ENCODE measurements around the gene CEND1.

CEND1 gene

DNA sequence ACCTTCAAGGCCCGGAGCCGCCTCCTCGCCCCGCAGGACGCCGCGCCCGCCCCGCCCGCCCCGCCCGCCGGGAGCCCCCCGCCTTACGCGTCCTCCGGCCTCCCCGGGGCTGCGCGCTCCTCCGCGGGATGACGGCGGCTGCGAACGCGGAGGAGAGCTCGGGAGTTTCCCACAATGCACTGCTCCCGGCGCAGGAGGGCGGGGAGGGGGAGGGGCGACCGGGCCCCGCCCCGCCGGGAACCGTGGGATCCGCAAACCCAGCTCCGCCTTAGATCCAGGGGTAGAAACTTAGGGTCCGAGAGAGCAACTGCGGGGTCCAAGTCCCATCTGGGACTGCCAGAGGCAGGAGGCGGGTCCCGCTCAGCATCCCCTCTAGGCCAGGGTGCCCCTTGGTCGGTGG, at the start of gene CEND1:
Gene CEND1, minus strand, starts transcription at position 148 of the 400 bp plus-strand sequence. CDS start 1,514 bp downstream, outside the sequence.
- no peak for DNase-seq (ENCODE audit: insufficient read length, low spot score)

DNA sequence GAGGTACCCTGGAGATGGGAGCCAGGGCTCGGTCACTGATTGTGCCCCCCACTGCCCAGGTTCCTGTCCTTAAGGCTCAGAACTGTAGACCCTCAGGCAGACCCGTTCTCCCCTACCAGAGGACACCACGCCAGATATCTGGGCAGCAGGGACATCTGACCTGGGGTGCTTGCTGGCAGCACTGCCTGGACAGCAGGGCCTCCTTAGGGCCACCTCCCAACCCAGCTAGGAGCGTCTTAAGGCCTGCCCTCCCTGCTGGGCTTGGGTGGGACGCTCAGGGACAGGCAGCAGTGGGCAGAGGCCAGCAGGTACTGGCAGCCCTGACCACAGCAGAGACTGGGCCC, 49.4 kb upstream of the CEND1 start:
- FAIRE-seq (no peak), DNase-seq (ENCODE audit: insufficient read length, low spot score) (no peak)

More for the DNA sequence above, at the start of gene CEND1:
- FAIRE-seq = no peak

DNA sequence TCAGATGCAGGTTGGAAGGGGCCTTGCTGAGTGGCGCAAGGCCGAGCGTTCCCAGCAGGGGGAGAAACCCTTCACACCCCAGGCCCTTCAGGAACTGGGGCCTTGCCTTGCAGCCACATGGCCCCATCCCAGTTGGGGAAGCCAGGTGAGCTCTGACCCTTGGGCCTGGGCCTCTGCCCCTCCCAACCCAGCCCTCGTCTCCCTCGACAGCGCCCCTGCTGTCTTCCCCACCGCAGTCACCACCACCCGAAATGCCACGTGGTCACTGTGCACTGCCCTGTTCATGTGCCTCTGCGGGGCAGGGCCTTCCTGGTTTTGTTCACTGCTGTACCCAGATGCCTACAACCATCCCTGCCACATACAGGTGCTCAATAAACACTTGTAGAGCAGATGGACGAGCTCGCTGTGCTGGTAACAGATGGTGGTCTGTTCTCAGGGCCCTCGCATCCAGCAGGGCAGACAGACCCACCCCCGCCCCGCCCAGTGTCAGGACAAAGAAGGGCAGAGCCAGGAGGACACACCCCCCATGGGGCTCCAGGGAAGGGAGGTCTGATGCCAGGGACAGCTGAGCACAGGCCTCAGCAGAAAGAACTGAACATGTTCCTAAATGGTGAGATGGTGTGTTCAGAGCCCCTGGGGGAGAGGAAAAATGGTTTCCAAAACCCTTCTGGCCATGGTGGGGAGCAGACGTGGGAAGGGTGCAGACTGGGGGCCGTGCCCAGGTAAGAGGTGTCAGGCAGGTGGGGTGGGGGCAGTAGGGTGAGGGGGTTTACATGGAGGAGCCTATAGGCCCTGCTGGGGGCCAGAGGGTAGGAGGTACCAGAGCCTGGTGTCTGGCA, 48.8 kb upstream of the CEND1 start:
- FAIRE-seq = peak; percentile 57
- DNase-seq (ENCODE audit: insufficient read length, low spot score) = no peak

DNA sequence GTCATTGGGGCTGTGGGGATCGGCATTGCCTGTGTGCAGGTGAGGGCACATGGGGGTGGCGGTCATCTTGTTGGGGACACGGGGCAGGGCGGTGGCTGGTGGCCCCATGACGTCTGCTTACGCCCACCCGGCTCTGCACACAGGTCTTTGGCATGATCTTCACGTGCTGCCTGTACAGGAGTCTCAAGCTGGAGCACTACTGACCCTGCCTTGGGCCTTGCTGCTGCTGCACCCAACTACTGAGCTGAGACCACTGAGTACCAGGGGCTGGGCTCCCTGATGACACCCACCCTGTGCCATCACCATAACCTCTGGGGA, 48.1 kb upstream of the CEND1 start:
- FAIRE-seq (no peak), DNase-seq (ENCODE audit: insufficient read length, low spot score) (no peak)

DNA sequence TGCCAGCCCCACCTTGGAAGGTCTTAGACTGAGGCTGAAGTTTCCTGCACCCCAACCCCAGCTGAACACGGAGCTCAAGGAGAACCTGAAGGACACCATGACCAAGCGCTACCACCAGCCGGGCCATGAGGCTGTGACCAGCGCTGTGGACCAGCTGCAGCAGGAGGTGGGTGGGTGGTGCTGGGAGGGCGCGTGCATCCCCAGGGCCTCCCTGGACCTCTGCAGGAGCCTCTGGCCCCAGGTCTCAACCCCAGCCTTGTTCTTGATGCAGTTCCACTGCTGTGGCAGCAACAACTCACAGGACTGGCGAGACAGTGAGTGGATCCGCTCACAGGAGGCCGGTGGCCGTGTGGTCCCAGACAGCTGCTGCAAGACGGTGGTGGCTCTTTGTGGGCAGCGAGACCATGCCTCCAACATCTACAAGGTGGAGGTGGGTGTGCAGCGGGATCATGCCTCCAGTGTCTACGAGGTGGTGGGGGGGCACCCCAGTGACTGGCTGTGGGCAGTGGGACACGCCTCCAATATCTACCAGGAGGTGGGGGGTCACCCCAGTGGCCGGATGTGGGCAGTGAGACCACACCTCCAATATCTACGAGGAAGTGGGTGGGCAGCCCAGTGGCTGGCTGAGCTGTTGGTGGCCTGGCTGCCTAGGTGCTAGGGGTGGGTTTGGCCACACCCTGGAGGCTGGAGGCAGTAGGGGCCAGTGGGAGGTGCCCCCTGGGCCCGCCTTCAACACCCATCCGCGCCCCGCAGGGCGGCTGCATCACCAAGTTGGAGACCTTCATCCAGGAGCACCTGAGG, 47.5 kb upstream of the CEND1 start:
- FAIRE-seq (no peak), DNase-seq (ENCODE audit: insufficient read length, low spot score) (no peak)

DNA sequence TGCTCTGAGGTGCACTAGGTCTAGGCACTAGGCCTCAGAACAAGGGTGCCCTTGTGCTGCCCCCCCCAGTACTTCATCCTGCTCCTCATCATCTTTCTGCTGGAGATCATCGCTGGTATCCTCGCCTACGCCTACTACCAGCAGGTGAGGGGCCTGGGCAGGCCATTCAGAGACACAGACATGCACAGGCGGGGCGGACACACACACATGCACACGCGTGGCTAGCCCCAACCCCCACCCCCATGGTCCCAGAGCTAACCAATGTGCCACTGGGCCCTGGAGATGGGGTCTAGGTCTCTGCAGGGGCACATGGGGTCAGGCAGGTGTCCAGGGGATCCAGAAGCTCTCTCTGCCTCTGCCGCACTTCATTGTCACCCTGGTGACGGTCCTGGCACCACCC, 46.8 kb upstream of the CEND1 start:
- FAIRE-seq (no peak), DNase-seq (ENCODE audit: insufficient read length, low spot score) (no peak)

DNA sequence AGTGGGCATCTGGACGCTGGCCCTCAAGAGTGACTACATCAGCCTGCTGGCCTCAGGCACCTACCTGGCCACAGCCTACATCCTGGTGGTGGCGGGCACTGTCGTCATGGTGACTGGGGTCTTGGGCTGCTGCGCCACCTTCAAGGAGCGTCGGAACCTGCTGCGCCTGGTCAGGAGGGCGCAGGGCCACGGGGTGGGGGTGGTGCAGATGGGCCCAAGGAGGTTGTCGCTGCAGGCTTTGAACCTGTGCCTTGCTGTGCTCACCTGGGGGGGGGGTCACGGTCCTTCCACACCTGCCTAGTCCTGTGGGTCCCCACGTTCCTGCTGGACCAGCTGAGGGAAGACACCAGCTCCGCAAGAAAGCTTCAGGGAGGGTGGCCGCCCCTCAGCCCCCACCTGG, 46.4 kb upstream of the CEND1 start:
- DNase-seq (ENCODE audit: insufficient read length, low spot score) (no peak), FAIRE-seq (no peak)

DNA sequence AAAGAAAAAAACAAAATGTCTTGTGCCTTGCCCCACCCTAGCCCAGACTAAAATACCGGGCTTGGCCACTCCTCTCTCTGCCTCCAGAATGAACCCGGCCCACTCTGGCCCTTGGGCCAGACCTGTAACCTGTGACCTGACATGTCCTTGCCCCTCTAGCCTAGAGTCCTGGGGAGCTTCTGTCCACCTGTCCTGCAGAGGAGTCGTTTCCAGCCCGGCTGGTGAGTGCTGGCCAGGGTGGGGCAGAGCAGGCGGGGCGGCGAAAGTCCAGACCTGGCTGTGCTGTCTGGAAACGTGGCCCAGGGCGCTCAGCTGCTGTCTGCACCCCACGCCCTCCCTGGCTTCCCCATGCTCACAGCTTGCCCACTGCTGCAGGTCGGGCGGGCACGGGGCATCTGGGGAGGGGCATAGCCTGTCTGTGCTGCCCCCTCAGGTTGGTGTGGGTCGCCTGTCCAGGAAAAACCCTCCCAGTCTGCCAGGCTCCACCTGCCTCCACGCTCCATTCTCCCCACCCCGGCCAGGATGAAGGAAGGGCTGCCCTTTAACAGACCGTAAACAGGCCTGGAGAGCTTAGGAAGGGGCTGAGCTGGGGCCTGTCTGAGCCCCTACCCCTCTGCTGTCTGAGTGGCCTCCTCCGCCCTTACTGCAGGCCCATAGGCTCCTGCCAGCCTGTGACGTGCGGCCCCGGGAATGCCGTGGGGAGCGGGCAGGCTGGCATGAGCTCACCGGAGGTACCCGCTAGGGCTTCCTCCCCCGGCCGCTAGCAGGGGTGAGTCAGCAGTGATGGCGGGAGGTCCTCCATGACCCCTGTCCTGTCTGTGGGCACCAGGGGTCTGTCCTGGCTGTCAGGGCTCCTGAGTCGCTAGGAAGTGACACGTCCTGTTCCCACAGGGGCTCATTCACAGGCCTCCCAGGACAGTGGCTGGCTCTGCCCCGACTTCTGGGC, 44.8 kb upstream of the CEND1 start:
- DNase-seq (ENCODE audit: insufficient read length, low spot score) = peak; percentile 90
- peak; percentile 97 for FAIRE-seq

DNA sequence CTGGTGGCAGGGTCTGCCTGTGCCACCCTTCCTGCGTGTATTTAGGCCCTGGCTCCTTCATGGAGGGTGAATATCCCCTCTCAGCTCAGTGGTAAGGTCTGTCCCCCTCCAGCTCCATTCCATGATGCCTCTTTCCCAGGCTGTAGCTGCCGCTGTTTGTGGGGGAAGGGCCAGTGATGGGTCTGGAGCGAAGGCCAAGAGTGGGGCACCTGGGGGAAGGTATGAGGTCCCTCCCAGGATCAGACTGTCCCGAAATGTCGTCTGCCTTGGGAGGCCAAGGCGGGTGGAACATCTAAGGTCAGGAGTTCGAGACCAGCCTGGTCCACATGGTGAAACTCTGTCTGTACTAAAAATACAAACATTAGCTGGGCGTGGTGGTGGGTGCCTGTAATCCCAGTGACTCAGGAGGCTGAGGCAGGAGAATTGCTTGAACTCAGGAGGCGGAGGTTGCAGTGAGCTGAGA, 44.0 kb upstream of the CEND1 start:
- FAIRE-seq (peak; percentile 31), DNase-seq (ENCODE audit: insufficient read length, low spot score) (no peak)

DNA sequence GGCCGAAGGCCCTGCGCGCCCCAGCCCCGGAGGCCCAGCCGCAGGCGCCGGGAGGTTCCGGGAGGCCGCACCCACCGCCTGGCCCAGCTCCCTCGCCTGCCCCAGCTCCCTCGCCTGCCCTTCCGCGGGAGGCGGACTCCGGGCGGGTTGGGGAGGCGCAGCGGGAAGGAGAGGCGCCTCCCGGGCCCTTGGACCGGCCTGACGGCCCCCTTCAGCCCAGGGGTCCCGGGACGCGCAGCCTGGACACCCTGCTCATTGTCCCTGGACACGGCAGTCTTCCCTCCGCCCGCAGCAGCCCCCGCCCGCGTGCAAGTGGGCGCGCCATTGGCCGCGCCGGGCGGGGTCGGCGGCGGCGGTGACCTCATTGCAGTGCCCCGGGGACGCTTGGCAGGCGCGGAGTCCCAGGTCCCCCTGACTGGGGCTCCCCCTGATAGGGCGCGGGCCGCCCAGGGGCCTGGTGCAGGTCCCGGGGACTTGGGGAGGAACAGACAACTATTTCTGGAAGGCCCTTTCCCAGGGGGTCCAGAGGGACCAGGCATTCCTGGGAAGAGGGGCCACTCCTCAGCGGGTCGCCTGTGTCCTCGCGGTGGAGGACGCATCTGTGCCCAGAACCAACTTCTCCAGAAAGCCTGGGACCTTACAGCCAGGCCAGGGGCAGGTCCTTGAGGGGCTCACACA, 43.4 kb upstream of the CEND1 start:
- FAIRE-seq = peak; percentile 67
- no peak for DNase-seq (ENCODE audit: insufficient read length, low spot score)

DNA sequence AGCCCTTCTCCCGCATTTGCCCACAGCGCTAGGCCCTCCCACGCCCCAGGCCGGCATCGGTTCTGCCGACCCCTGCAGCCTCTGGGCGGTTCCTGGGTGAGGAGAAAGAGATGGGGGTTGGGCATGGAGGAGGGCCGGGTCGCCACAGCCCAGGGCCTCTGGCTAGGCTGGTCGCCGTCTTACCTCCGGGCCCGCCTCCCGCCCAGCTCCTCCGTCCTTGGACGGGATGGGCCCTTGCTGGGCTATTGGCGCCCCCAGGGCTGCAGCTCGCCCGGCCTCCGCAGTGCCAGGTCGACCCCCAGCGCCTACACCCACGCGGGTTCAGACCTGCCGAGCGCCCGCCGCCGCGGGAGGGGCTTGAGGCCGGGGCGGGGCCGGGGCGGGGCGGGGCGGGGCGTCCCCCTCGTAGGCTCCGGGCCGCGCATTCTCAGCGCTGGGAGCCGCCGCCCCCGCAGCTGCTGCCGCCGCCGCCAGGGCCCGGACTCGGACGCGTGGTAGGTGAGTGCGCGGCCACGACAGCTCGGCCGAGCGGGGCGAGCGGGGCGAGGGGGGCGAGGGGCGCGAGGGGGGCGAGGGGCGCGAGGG, 42.7 kb upstream of the CEND1 start, which contains the start of gene CD151:
Gene CD151, plus strand, starts transcription at position 424 of the 585 bp plus-strand sequence. CDS start 3,118 bp downstream, outside the sequence.
- DNase-seq (ENCODE audit: insufficient read length, low spot score) = peak; percentile 60
- FAIRE-seq = peak; percentile 69

DNA sequence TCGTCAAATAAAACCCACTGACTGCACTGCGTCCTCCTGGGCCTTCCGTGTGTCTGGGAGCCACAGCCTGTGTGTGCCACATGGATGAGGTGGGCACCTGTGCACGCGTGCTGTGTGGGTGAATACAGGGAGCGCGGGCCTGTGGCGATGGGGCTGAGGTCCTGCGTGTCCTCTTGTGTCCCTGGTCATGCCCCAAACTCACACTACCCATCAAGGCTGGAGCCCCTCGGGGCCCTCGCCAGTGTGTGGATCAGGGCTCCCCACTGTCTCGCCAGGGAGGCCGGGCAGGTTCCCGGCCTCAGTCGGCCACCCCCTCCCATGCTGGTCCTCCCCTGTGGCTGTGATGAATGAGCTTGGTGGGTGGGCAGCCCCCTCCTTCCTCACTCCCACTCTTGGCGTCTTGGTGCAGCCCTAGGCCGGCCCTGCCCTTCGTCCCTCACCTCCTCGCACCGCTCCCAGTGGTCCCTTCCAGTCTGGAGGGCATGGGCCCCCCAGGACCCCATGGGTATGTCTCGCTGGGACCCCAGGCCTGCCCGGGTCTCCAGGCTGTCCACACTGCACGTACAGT, 42.2 kb upstream of the CEND1 start:
- FAIRE-seq (peak; percentile 33), DNase-seq (ENCODE audit: insufficient read length, low spot score) (no peak)

DNA sequence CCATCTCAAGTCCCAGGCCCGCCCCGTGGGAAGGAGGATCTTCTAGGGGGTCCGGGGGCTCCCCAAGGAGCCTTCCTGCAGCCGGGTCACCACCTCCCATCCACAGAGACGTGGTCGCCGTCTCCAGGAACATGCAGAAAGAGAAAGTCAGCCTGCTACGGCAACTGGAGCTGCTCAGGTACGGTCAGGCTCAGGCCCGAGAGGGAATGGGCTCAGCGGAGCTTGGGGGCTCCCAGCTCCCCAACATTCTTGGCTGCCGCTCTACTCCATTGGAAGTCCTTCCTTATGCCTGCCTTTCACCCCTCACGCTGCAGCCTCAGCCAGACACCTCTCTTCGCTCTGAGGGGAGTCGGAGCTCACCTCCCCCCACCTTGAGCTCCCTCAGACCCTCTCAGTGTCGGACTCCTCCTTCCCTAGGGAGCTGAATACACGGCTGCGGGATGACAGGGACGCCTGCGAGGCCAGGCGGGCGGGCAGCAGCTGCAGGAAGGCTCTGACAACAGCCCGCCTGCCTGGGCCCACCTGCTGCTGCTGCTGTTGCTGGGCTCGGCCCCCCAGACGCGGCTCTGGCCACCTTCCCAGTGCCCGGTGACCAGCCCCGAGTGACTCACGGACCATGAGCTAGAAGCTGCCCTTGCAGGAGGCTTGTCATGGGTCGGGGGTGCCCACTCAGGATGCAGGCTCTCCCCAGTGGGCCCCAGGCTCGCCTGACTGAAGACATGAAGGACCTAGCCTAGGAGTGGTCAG, 41.4 kb upstream of the CEND1 start:
- no peak for DNase-seq (ENCODE audit: insufficient read length, low spot score)
- peak; percentile 40 for FAIRE-seq

DNA sequence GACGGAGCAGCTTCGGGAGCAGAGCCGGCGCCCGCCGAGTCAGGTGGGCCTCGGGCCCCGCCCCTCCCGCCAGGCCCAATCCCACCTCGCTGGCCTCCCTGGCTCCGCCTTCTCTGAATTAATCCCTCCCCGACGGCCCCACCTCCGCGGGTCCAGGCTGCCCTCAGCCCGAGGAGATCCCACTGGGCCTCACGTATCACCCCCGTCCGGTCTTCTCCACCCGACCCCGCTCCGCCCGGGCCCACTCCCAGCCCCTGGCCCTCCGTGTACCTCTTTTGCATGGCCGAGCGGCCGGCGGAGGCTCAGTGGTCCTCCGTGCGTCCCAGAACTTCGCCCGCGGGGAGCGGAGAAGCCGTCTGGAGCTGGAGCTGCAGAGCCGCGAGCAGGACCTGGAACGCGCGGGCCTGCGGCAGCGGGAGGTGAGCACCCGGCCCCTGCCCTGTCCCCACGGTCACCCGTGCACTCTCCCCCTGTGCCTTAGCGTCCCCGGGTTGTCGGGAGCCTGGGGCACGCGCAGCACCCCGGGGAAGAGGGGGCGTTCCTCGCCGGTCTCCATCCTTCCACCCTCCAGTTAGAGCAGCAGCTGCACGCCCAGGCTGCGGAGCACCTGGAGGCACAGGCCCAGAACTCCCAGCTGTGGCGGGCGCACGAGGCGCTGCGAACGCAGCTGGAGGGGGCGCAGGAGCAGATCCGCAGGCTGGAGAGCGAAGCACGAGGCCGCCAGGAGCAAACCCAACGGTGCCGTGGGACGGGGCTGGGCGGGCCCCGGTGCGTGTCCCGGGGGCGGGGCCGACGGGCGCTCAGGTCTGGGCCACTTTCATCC, 40.6 kb upstream of the CEND1 start:
- FAIRE-seq (no peak), DNase-seq (ENCODE audit: insufficient read length, low spot score) (no peak)

DNA sequence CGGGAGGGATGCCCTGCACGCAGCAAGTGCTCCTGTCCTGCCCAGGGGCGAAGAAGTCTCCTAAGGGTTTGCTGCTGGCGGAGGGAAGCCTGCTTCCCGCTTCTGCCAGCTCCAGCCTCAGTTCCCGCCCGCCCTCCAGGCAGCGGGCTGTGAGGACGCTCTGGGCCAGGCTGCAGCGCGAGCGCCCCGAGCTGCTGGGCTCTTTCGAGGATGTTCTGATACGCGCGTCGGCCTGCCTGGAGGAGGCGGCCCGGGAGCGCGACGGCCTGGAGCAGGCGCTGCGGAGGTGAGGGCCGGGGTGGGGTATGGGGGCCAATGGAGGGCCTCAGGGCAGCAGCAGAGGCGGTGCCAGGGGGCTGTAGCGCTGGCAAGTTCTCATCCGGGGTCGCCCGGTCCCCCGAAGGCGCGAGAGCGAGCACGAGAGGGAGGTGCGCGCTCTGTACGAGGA, 40.0 kb upstream of the CEND1 start:
- FAIRE-seq (no peak), DNase-seq (ENCODE audit: insufficient read length, low spot score) (no peak)

DNA sequence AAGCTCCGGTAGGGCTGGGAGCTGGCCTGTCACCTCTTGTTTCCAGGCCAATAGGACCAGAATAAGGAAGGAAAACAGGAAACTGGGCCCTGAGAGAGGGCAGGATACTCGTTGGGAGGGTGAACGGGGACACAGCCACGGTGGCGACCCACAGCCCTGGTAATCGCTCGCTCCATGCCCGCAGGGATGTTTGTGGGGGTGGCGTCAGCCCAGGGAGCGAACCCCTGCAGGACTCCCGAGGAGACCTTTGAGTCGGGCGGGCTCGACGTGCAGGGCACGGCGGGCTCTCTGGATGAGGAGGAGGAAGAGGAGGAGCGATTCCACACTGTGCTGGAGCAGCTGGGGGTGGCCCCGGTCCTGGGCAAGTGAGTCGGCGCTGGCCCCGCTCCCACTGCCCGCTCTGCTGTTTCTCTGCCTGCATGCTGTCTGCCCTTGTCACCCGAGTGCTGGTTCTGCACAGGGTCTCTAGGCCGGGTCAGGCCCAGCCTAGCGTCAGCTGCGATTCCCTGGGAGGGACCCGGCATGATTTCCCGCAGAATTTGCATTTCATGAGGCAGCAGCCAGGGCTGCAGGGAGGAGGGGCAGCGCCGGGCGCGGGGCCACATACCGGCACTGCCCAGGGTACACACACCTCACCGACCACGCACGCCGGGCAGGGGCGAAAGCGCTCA, 39.4 kb upstream of the CEND1 start:
- FAIRE-seq (no peak), DNase-seq (ENCODE audit: insufficient read length, low spot score) (no peak)

DNA sequence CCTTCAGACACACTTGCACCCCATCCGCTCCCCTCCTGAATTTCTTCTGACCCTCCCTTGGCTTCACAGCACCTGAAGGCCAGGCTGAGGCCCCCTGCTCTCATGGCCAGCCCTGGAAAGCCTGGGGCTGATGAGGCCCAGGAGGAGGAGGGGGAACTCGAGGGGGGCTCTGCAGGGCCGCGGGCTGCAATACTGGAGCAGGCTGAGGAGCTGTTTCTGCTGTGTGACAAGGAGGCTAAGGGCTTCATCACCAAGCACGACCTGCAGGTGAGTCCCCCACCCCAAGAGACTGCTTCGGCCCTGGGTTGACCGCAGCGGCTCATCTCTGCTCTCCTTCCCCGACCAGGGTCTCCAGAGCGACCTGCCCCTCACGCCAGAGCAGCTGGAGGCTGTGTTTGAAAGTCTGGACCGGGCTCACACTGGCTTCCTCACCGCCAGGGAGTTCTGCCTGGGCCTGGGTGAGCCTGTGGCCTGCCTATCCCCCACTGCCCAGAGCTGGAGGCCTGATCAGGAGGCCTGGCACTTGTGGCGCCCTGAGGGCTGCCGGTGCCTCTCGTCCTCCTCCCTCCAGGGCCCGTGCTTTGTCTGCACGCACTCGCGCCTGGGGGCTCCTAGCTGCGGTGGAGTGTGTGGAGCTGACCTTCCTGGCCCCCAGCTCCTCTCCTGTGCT, 38.8 kb upstream of the CEND1 start:
- DNase-seq (ENCODE audit: insufficient read length, low spot score) = no peak
- no peak for FAIRE-seq
